CD4-positive, CD25-positive, alpha-beta regulatory T cell (primary cell): ENCODE measurements around the gene SLC37A2. TPM values are rescaled to one million over a fixed set of nuclear protein-coding genes. Genes with fewer than 3 reads are reported as not detected.
A peak's percentile ranks its signal among the peaks of the same experiment; 100 is the strongest.

Experiments
- ATAC-seq, 2 donors: fragments of 150-1000 bp; cut with Tn5 transposase; one replicate each; pipeline ENCODE4 v1.10.0; 2021; ENCODE audit warnings: low read depth in 2 of 2, moderate number of reproducible peaks in 2 of 2, moderate library complexity in 1 of 2
- DNase-seq, 3 donors: peaks; one replicate each; pipeline versions ENCODE4 v3.0.0 to v3.0.0-alpha.2; 2012 to 2022; ENCODE audit warnings: mixed read lengths in 1 of 3
- H3K27ac ChIP-seq: one replicate; pipeline ENCODE4 v1.7.0; 2013; ENCODE audit warnings: mild to moderate bottlenecking, low read length; ENCODE audit not compliant: insufficient read depth, poor library complexity, severe bottlenecking
- H3K27me3 ChIP-seq: one replicate; pipeline ENCODE4 v1.7.0; 2013; ENCODE audit warnings: low read length; ENCODE audit not compliant: control insufficient read depth, insufficient read depth
- H3K36me3 ChIP-seq: one replicate; pipeline ENCODE4 v1.7.0; 2013; ENCODE audit warnings: mild to moderate bottlenecking, low read length, moderate library complexity; ENCODE audit not compliant: control insufficient read depth, insufficient read depth
- H3K4me1 ChIP-seq: 2 replicates; pipeline ENCODE4 v1.7.0; 2013; ENCODE audit warnings: mild to moderate bottlenecking, low read length; ENCODE audit not compliant: insufficient read depth, control insufficient read depth, poor library complexity, severe bottlenecking
- H3K4me3 ChIP-seq: one replicate; pipeline ENCODE4 v1.7.0; 2013; ENCODE audit warnings: low read depth, mild to moderate bottlenecking, low read length, moderate library complexity
- H3K9me3 ChIP-seq, 2 experiments: 1 replicate in 1 of 2; 2 replicates in 1 of 2; pipeline ENCODE4 v1.7.0; 2013; ENCODE audit warnings: low read length in 2 of 2, mild to moderate bottlenecking in 1 of 2, moderate library complexity in 1 of 2; ENCODE audit not compliant: control insufficient read depth in 2 of 2
- H3K27ac Mint-ChIP-seq, 3 donors: one replicate each; pipeline ENCODE4 v1.8.0; 2020 to 2022; ENCODE audit warnings: mild to moderate bottlenecking in 3 of 3, mixed read lengths in 3 of 3, moderate library complexity in 2 of 3
- H3K27me3 Mint-ChIP-seq: one replicate; pipeline ENCODE4 v1.8.0; 2022; ENCODE audit warnings: mild to moderate bottlenecking, mixed read lengths
- H3K36me3 Mint-ChIP-seq: one replicate; pipeline ENCODE4 v1.8.0; 2020; ENCODE audit warnings: mixed read lengths
- H3K4me1 Mint-ChIP-seq, 4 donors: one replicate each; pipeline ENCODE4 v1.8.0; 2020 to 2022; ENCODE audit warnings: mixed read lengths in 4 of 4, mild to moderate bottlenecking in 1 of 4
- H3K4me3 Mint-ChIP-seq, 4 donors: one replicate each; pipeline ENCODE4 v1.8.0; 2020 to 2022; ENCODE audit warnings: mild to moderate bottlenecking in 4 of 4, mixed read lengths in 4 of 4, moderate library complexity in 3 of 4
- H3K9me3 Mint-ChIP-seq, 7 donors: one replicate each; pipeline ENCODE4 v1.8.0; 2020 to 2022; ENCODE audit warnings: mixed read lengths in 7 of 7, mild to moderate bottlenecking in 3 of 7, moderate library complexity in 2 of 7
- polyA plus RNA-seq, 4 donors: library from polyadenylated mRNA; unstranded; fragments of 300-500 nt; fragmentation: Illumina TruSeq; gene quantifications; one replicate each; pipeline ENCODE4 v1.2.3, GENCODE V29; 2021
- total RNA-seq: library from RNA; stranded (reverse); gene quantifications from one replicate; pipeline ENCODE4 v1.2.3, GENCODE V29; 2022

The SLC37A2 gene
- total and polyA plus RNA-seq, 5 donors from 2014 or later, result 0.17 to 0.41 (median 0.24) TPM; not detected in 2

GRCh38 chr11:125062218-125062930, 731 bp upstream of the SLC37A2 start:
- H3K9me3 ChIP-seq, result no peaks in the 10 kb centered on the region
- Mint-ChIP-seq H3K4me1 (peaks cover 0 to 16% (median 3%) of the 10 kb centered on the region in 4 donors), H3K9me3 (peaks cover 0 to 3% (median 0%) of the 10 kb centered on the region in 7 donors), H3K4me3 (peak overlapping the region; percentile 76 to 87 (median 85)), H3K27ac (peak overlapping the region in 2 of 3 donors; percentile 73 to 82), H3K27me3 (peaks cover 46% of the 10 kb centered on the region), H3K36me3 (no peaks in the 10 kb centered on the region)
- no peak overlapping the region for H3K27ac ChIP-seq
- H3K4me1 ChIP-seq, result peaks cover 10% of the 10 kb centered on the region
- H3K4me3 ChIP-seq, result no peak overlapping the region
- H3K27me3 ChIP-seq, result peaks cover 24% of the 10 kb centered on the region
- DNase-seq (no peak), ATAC-seq (no peak)
- H3K36me3 ChIP-seq, result no peaks in the 10 kb centered on the region

GRCh38 chr11:125063429-125064043, 431 bp downstream of the SLC37A2 start:
- Histone ChIP-seq H3K27me3 (peaks cover 24% of the 10 kb centered on the region), H3K4me3 (no peak overlapping the region), H3K27ac (no peak overlapping the region), H3K36me3 (no peaks in the 10 kb centered on the region), H3K9me3 (no peaks in the 10 kb centered on the region), H3K4me1 (peaks cover 10% of the 10 kb centered on the region)
- ATAC-seq (no peak), DNase-seq (peak in 1 of 3 donors; percentile 13)
- Mint-ChIP-seq H3K4me3 (peak overlapping the region; percentile 59 to 69 (median 67)), H3K27me3 (peaks cover 54% of the 10 kb centered on the region), H3K36me3 (no peaks in the 10 kb centered on the region), H3K27ac (no peak overlapping the region), H3K4me1 (peaks cover 0 to 16% (median 3%) of the 10 kb centered on the region in 4 donors), H3K9me3 (peaks cover 0 to under 1% (median 0%) of the 10 kb centered on the region in 7 donors)

GRCh38 chr11:125064070-125064469, 965 bp downstream of the SLC37A2 start:
- no peak for DNase-seq
- Histone ChIP-seq H3K4me1 (peaks cover 10% of the 10 kb centered on the region), H3K27ac (no peak overlapping the region), H3K9me3 (no peaks in the 10 kb centered on the region), H3K4me3 (no peak overlapping the region), H3K27me3 (peaks cover 24% of the 10 kb centered on the region), H3K36me3 (no peaks in the 10 kb centered on the region)
- Mint-ChIP-seq H3K27me3 (peaks cover 54% of the 10 kb centered on the region), H3K27ac (no peak overlapping the region), H3K4me3 (peak overlapping the region; percentile 59 to 69 (median 67)), H3K4me1 (peaks cover 0 to 16% (median 3%) of the 10 kb centered on the region in 4 donors), H3K9me3 (no peaks in the 10 kb centered on the region), H3K36me3 (no peaks in the 10 kb centered on the region)
- no peak for ATAC-seq

GRCh38 chr11:125068368-125068767, 5.3 kb downstream of the SLC37A2 start:
- peaks cover 7% of the 10 kb centered on the region for H3K4me1 ChIP-seq

GRCh38 chr11:125069008-125069407, 5.9 kb downstream of the SLC37A2 start:
- Histone ChIP-seq H3K36me3 (no peaks in the 10 kb centered on the region), H3K4me1 (peaks cover under 1% of the 10 kb centered on the region), H3K9me3 (no peaks in the 10 kb centered on the region), H3K27me3 (peaks cover 15% of the 10 kb centered on the region), H3K4me3 (no peak overlapping the region), H3K27ac (no peak overlapping the region)
- Mint-ChIP-seq H3K4me1 (peaks cover 0 to 21% (median 5%) of the 10 kb centered on the region in 4 donors), H3K27me3 (peaks cover 37% of the 10 kb centered on the region), H3K4me3 (no peak overlapping the region), H3K27ac (no peak overlapping the region), H3K9me3 (no peaks in the 10 kb centered on the region), H3K36me3 (no peaks in the 10 kb centered on the region)
- no peak for DNase-seq
- no peak for ATAC-seq

More at GRCh38 chr11:125068368-125068767, 5.3 kb downstream of the SLC37A2 start:
- H3K27me3 Mint-ChIP-seq, result peaks cover 42% of the 10 kb centered on the region
- DNase-seq, result no peak
- no peaks in the 10 kb centered on the region for H3K9me3 ChIP-seq
- no peak overlapping the region for H3K27ac Mint-ChIP-seq
- peaks cover 16% of the 10 kb centered on the region for H3K27me3 ChIP-seq
- H3K4me3 ChIP-seq, result no peak overlapping the region
- H3K36me3 ChIP-seq, result no peaks in the 10 kb centered on the region
- H3K36me3 Mint-ChIP-seq, result no peaks in the 10 kb centered on the region
- no peaks in the 10 kb centered on the region for H3K9me3 Mint-ChIP-seq
- H3K27ac ChIP-seq, result no peak overlapping the region
- ATAC-seq, result no peak
- H3K4me1 Mint-ChIP-seq, result peaks cover 0 to 26% (median 5%) of the 10 kb centered on the region in 4 donors
- H3K4me3 Mint-ChIP-seq, result no peak overlapping the region

GRCh38 chr11:125069796-125070195, 6.7 kb downstream of the SLC37A2 start:
- DNase-seq, result no peak
- Mint-ChIP-seq H3K4me1 (peaks cover 0 to 17% (median 3%) of the 10 kb centered on the region in 4 donors), H3K4me3 (no peak overlapping the region), H3K27me3 (peaks cover 29% of the 10 kb centered on the region), H3K27ac (peak overlapping the region in 2 of 3 donors; percentile 28 to 43), H3K9me3 (no peaks in the 10 kb centered on the region), H3K36me3 (no peaks in the 10 kb centered on the region)
- Histone ChIP-seq H3K27me3 (peaks cover 7% of the 10 kb centered on the region), H3K4me3 (no peak overlapping the region), H3K4me1 (no peaks in the 10 kb centered on the region), H3K9me3 (no peaks in the 10 kb centered on the region), H3K27ac (no peak overlapping the region), H3K36me3 (no peaks in the 10 kb centered on the region)
- no peak for ATAC-seq

- Mint-ChIP-seq H3K4me1 (peaks cover 0 to 17% (median 3%) of the 10 kb centered on the region in 4 donors), H3K4me3 (no peak overlapping the region)
- ATAC-seq, result peak; percentile 56 to 57
Measured at GRCh38 chr11:125070699-125071254, 7.7 kb downstream of the SLC37A2 start.

More at GRCh38 chr11:125070699-125071254, 7.7 kb downstream of the SLC37A2 start:
- H3K9me3 ChIP-seq, result no peaks in the 10 kb centered on the region
- H3K27me3 ChIP-seq, result no peaks in the 10 kb centered on the region
- Mint-ChIP-seq H3K27me3 (peaks cover 19% of the 10 kb centered on the region), H3K36me3 (no peaks in the 10 kb centered on the region), H3K27ac (no peak overlapping the region), H3K9me3 (no peaks in the 10 kb centered on the region)
- H3K36me3 ChIP-seq, result no peaks in the 10 kb centered on the region
- no peak overlapping the region for H3K4me3 ChIP-seq
- DNase-seq, result peak in 1 of 3 donors; percentile 51
- no peak overlapping the region for H3K27ac ChIP-seq
- H3K4me1 ChIP-seq, result no peaks in the 10 kb centered on the region
